IPS-NIHi7 (cell line): Measurements from ENCODE around the gene HOXD8.

Experiments used
- DNase-seq: peaks from one replicate; pipeline ENCODE4 v3.0.0; 2012; ENCODE audit warnings: mixed read lengths; ENCODE audit errors: extremely low spot score

HOXD8 gene

DNA sequence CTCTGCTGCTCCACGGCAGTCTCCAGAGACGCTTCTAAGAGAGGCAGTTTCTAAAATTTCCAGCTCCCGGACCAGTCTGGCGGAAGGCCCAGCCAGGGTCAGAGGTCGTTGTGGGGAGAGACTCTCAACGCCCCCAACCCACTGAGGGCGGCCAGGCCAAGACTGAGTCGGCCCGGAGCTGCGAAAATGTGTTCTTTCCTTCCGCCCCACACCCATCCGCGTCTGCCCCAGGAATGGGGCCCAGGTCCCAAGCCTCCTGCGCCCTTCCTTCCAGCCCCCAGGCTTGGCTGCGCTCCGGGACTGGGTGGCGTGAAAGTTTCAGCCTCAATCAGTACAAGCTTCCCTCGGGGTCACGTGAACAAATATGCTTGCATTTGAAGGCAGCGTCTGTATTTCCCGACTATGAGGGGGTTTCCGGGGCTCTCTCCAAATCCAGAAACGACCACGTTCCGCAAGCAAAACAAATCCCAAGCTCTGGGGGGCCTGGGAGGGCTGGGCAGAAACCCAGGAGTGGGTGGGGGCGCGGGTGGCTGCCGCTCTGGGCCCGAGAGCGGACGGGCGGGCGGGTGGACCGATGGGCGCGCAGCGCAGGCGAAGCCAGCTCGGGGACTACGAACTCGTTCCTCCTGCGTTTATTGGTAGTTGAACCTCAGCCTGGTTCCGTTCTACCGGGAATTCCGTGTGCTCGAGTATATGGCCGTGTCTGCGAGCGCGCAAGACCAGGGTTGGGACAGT lies 30.9 kb downstream of the HOXD8 start:
- DNase-seq: no peak

DNA sequence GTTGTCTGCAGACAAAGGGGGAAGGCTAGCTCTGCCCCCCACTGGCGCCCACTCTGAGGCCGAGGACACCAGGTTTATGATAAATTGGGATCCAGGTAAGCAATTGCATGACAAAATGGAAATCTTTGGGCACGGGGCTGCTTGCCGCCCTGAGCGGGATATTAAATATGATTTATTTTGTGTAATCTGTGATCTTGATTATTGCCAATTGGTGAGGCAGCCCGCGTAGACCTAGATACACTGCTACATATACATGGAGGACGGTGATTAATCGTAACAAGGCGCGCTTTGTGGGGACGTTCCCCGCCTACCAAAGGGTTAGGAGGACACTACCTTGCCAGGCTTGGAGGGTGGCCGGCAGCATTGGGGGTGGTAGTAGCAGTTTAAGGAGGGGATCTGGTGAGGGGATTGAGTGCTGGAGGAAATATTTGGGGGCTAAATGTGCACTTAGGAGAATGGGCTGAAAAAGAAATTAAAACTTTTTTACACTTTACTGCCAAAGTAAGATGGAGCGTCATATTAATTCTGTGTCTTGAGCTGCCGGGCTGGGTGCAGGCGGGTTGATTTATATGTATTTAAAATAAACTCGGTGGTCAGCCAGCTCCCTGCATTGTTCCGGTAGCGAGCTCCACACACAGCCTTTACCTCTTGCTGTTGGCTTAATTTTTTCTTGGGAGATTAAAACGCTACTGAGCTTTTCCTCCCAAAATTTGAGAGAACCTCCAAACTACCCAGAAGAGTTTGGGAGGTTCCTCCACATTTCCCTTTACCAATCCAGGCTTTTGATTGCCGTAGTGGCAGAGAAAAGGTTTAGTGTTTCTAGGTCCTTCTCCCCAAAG lies 31.7 kb downstream of the HOXD8 start:
- DNase-seq: no peak

DNA sequence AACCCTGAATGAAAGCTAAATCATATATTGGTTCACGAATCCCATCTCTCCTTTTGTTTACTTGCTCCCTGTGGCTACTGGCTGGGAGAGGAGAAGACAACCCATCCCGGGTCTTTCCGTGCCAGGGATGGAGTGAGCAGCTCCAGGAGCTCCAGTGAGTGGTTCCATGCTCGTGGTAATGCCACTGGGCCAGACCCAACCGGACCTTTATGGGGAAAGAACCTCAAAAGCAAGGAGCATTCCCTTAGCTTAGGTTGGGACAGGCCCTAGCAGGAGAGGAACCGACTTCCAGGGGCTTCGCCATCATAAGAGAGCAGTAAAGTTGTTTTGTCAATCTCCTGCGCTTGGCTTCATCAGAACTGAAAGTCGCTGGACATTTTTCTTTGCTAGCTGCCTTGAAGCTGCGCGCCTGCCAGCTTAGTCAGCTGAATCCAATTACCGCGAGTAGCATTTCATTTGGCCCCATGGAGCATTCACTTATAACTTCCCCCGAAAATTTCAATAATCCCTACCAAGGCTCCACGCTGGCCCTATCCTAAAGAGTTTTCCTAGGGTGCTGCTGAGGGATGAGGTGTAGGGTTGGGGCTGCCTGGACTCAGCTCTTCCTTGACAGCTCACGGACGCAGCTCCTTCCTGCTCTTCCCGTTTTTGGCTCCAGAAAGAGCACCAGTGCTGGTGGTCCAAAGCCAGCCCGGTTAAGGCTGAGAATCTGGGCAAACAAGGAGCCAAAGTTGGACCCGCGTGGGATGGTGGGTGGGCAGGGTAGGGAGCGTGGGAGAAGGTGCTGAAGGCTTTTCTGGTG lies 32.5 kb downstream of the HOXD8 start:
- no peak for DNase-seq

DNA sequence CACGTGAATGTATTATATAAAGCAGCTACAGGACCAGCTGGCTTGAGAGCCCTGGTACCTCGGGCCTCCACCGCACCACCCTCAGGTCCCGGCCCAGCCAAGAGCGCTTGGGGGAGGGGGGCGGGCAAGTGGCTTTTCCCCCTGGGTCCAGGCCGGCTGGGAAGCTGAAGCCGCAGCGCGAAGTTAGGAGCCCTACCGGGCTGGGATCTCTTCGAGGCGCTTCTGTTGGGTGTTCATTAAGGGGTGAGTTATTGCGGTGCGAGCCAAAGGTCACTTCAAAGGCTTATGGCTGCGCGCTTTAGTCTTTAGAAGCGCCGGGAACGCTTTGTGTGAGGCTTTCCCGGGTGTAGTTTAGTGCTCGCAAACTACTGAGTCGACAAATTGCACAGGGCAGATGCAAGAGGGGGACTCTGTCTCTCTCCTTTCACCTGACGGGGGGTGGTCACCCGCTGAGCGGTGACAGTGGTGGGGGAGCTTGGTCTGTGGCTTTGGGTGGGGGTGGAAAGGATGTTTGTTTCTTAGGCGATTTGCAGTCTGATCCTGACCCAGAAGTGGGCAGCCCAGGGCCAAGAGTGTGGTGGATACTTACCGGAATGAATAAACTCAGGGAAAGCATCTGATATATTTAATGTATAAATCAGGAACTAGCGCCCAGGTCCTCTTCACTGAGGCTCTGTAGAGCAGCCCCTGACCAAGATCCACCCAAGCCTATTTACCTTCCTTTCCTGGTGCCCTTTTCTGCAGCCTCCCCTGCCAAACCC lies 33.6 kb downstream of the HOXD8 start:
- DNase-seq: no peak

DNA sequence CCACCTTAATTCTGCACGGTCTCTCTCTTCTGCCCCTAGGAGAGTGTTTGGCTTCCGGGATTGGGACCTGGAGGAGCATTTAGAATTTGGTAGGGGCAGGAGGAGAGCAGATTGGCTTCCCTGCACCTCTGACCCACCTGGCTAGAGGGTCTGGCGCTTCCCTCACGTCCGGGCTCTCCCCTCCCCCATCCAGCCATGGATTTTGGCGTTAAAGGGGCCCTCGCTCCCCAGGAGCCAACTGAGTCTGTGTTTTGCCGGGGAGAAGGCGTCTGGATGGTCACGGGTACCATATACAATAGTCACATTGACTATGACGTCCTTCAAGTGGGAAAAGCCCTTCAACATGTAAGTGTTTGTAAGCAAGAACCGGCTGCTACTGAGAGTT lies 34.2 kb downstream of the HOXD8 start:
- DNase-seq: no peak

DNA sequence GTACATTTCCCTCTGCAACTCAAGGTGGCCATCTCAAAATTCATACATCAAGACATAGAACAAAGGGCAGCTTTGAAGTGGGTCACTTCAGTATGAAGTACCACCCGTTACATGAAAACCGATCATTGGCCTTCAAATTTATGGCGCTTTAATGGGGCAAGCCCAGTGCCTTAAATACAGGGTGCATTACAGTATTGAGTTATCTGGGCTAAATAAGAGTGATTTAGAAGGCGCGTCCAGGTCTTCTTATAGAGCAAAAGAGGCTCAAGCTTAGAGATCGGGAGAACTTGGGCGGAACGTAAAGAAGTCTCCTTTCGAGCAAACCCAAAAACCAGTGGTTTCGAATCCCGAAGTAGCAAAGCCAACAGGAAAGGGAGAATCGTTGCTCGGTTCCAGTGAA lies 34.7 kb downstream of the HOXD8 start:
- DNase-seq: no peak

DNA sequence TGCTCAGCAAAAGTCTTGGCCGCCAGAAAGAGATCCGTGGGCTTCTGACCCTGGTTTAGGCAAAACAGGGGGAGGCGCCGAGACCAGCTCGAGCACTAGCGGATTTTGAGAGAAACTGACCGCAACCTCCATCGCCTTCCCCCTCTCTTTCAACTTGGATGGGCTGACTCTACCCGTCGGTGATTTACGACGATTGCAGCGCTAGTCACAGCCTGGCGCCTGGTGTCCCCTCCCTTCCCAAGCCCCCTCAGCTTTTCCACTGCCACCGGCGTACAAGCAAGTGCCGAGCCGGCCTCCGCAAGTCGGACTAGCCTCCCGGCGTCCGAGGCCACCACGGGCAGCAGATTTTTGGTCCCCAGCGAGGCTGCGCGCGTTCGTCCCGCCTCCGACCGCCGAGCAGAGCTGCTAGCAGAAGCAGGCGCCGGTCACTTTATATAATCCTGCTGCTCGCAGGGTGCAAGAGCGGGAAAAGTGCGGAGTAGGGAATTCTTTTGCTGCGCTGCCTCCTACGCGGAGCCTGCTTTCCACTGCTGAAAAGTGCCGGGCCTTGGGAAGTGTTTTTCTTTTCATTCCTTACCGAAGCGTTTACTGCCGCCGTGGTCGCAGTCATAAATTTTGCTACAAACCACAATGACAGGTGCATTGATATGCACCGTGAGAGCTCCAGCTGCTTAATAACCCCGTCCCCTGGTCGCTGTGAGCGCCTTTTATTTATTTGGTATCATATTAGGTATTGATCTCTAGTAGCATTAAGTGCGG lies 35.3 kb downstream of the HOXD8 start:
- DNase-seq: no peak

DNA sequence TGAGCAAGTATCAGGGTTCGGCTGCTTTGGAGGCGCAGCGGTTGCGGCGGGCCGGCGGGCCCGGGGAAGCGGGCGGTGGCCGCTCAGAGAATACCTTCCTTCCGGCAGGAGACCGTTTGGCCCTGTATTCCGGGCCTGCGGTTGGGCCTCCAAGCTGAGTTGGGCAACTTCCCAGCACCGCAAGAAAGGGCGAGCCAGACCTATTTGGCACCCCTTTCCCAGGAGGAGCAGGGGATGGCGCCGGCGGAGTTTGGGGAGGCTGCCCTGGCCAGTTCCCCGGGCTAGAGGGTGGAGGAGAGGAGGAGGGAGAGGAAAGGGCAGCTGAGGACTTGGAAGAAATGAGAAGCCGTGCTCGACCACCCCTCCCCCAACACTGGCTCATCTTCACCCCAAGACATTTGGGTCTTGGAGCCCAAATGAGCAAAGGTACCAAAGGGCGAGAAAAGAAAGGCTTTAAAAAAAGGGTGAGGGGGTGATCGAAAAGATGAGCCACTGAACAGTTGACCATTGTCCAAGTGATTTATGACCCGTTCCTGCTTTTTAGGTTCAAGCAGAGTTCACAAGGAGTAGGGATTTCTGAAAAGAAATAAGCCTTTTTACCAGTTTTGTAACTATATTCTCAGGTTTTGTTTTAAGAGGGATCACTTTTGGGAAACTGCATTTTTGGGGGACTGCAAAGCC lies 36.0 kb downstream of the HOXD8 start:
- no peak for DNase-seq

DNA sequence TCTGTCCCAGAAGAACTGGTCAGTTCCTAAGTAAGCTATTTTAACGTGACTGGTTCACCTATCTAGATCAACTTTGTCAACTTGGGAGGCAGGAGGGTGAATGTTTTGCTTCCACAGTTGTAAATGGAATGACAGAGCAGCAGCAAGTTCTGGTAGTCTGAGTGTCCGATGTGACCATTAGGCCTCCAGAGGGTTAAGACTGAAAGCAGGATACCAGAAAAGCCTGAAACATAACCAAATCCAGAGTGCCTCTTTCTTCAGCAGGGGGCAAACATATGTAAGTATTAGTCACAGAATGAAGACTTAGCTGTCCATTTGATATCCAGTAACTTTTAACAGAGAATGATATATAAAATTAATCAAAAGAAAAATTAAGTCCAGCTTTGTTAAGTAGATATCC lies 36.8 kb downstream of the HOXD8 start:
- DNase-seq: no peak

DNA sequence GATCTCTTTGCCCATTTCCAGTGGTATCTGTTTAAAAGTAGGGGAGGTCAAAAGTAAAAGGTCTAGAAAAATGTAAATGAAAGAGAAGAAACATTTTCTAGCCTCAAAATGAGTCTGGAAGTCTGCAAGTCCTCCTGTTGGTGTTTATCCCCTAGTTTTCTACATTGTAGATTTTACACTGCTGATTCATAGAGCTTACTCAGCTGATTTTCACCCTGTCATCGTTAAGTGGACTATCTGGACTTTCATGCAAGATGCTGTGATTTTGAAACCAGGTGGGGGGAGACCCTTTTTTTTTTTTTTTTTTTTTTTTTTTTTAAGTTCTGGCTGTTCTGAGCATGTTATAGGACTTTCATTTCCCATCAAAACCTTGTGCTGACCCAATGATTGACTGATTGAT lies 37.9 kb downstream of the HOXD8 start:
- DNase-seq: no peak

DNA sequence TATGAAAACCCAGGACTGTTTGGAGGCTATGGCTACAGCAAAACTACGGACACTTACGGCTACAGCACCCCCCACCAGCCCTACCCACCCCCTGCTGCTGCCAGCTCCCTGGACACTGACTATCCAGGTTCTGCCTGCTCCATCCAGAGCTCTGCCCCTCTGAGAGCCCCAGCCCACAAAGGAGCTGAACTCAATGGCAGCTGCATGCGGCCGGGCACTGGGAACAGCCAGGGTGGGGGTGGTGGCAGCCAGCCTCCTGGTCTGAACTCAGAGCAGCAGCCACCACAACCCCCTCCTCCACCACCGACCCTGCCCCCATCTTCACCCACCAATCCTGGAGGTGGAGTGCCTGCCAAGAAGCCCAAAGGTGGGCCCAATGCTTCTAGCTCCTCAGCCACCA lies 39.7 kb downstream of the HOXD8 start:
- DNase-seq: no peak

DNA sequence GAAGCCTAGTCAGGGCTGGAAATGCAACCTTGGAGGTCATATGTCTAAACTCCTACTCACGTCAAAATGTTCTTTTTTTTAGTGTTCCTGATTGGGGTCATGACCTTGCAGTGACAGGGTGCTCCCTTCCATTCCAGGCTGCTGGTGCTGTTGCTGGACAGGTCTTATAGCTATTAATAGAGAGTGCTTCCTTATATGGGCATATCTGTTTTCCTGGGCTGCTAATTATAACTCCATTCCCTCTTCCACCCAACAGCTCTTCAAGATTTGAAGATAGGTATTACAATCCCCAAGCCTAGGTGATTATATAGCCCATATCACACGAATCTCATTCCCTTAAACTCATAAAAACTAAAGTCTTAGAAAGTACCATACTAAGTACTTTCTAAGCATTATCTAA lies 40.2 kb downstream of the HOXD8 start:
- DNase-seq: no peak

DNA sequence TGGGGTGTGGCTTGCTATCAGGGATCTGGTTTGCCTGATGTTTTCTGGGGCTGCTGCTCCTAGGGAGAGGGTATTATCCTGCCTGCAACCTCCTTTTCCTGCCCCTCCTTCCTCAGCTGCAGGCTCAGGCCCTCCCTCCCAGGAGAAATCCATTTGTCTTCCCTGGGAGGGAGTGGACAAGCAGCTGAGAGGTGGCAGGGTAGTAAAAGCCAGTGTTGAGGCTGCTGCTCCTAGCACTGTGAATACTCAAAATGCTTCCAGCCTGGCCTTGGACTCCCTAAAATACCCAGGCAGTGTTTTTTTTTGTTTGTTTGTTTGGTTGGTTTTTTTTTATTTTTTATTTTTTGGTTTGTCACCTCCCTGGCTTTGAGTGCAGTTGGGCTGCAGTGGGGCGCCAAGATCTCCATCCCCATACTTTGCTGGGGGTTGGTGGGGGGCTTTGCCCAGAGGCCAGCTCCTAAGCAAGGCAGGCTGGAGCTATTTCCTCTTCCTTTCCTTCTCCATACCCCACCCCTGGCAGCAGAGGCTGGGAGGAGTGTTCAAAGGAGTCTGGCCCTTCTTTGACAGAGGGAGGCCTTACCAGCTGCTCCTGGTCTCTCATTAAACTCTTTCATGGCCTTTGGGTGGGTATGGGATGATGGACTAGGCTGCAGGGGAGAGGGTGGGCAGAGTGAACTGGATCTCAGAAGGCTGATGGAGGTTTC lies 41.2 kb downstream of the HOXD8 start:
- no peak for DNase-seq

DNA sequence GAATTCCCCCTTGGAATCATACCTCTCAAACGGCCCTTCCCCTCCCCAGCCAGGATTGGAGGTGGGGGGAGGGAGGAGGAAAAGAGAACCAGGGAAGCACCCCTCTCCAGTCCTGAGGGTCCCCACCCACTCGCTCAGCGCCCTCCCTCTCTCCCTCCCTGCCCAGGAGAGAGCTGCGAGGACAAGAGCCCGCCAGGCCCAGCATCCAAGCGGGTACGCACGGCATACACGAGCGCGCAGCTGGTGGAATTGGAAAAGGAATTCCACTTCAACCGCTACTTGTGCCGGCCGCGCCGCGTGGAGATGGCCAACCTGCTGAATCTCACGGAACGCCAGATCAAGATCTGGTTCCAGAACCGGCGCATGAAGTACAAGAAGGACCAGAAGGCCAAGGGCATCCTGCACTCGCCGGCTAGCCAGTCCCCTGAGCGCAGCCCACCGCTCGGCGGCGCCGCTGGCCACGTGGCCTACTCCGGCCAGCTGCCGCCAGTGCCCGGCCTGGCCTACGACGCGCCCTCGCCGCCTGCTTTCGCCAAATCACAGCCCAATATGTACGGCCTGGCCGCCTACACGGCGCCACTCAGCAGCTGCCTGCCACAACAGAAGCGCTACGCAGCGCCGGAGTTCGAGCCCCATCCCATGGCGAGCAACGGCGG lies 42.0 kb downstream of the HOXD8 start:
- DNase-seq: no peak

DNA sequence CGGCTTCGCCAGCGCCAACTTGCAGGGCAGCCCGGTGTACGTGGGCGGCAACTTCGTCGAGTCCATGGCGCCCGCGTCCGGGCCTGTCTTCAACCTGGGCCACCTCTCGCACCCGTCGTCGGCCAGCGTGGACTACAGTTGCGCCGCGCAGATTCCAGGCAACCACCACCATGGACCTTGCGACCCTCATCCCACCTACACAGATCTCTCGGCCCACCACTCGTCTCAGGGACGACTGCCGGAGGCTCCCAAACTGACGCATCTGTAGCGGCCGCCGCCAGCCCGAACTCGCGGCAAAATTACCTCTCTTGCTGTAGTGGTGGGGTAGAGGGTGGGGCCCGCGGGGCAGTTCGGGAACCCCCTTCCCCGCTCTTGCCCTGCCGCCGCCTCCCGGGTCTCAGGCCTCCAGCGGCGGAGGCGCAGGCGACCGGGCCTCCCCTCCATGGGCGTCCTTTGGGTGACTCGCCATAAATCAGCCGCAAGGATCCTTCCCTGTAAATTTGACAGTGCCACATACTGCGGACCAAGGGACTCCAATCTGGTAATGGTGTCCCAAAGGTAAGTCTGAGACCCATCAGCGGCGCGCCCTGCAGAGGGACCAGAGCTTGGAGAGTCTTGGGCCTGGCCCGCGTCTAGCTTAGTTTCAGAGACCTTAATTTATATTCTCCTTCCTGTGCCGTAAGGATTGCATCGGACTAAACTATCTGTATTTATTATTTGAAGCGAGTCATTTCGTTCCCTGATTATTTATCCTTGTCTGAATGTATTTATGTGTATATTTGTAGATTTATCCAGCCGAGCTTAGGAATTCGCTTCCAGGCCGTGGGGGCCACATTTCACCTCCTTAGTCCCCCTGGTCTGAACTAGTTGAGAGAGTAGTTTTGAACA lies 42.7 kb downstream of the HOXD8 start:
- no peak for DNase-seq

DNA sequence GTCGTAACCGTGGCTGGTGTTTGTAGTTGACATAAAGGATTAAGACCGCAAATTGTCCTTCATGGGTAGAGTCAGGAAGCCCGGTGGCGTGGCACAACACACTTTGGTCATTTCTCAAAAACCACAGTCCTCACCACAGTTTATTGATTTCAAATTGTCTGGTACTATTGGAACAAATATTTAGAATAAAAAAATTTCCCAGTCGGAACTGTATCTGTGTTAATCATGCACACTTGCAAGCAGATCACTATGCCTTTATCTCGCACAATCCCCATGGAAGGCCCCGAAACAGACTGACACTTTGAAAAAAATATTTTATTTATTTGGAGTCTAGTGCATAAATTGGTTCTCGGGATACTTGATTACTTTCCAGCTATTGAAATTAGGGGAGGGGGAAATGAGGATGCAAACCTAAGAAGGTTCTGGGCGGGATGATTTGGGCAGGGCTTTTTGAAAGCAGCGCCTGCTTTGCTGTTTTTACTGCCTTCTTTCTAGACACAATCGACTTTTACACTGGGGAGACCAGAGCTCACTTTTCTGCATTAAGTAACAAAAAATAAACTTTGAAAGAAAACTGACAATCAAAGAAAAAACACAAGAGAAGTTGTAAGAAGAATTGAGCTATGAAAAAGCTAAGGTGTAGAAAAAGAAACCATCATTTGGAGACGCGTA lies 43.5 kb downstream of the HOXD8 start:
- no peak for DNase-seq

DNA sequence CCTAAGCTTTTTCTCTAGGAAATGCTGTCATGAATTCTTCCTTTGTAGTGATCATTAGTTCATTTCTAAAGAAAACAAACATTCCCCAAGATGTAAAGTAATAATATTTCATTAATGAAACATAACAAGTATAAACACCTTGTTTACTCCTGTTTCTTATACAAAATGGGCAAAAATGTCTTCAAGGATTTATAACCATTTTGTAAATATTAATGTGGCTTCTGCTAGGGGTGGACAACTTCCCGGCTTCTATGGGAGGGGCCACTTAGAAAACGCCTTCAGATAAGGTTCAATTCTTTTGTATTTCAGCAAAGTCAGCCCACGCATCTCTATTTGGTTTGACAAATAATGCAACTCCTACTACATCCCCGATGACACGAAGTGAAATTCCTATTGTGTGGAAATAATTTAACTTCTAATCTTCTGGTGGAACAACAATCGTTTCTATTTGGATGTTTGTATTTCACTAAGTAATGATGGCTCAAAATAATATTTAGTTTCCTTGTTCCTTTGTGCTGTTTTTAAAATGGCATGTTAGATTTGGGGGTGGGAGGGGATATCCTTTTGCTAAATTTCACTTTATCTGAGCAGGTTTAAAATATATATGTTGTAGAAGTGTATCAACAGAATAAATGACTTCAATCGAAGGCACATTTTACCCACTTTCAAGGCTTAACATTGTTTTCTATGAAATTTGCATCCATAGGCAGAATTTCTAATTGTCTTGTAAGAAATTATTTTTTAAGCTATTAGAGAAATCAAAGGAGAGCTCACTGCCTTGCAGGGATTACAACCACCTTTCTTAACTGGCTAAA lies 44.3 kb downstream of the HOXD8 start:
- DNase-seq: no peak
